ENCODE results near the gene KCNK3. TPM values are rescaled to one million over a fixed set of nuclear protein-coding genes. Genes with fewer than 3 reads are reported as not detected.

The KCNK3 gene
- total and polyA plus RNA-seq, 4 donors: 6.7 to 29.9 (median 20.0) TPM

DNA sequence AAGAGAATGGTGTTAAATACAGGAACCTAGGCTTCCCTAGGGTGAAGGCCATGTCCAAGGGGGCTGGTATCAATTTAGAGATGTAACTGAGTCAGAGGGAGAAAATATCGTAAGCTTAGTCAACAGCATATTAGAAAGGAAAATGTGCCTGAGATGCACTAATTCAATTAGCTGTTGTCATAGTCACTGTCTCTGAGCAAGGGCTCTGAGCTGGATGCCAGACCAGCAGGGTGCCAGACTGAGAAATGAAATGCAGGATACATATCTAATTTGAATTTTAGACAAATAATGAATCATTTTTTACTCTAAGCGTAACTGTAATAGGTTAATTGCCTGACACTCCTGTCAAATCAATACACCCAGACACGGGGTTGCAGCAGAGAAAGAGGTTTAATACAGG lies 60.1 kb downstream of the KCNK3 start:
- Histone ChIP-seq H3K27ac (ENCODE audit: low read depth in 1 of 2, low read length in 1 of 2) (no peak overlapping the region), H3K36me3 (ENCODE audit: control insufficient read depth in 4 of 4, insufficient read depth in 4 of 4, low read length in 4 of 4) (no peaks in the 10 kb centered on the region), H3K4me3 (no peak overlapping the region), H3K4me1 (ENCODE audit: control insufficient read depth in 5 of 5, insufficient read depth in 5 of 5, low read length in 5 of 5) (peaks cover 0 to 2% (median 0%) of the 10 kb centered on the region in 5 donors), H3K9me3 (ENCODE audit: control insufficient read depth in 4 of 4, insufficient read depth in 3 of 4, low read length in 3 of 4) (no peaks in the 10 kb centered on the region), H3K9ac (ENCODE audit: insufficient read depth in 1 of 2, low read length in 2 of 2) (no peak overlapping the region), H3K27me3 (ENCODE audit: control insufficient read depth in 3 of 3, insufficient read depth in 3 of 3, low read length in 2 of 3) (no peaks in the 10 kb centered on the region)
- TF ChIP-seq, protein P1, sequence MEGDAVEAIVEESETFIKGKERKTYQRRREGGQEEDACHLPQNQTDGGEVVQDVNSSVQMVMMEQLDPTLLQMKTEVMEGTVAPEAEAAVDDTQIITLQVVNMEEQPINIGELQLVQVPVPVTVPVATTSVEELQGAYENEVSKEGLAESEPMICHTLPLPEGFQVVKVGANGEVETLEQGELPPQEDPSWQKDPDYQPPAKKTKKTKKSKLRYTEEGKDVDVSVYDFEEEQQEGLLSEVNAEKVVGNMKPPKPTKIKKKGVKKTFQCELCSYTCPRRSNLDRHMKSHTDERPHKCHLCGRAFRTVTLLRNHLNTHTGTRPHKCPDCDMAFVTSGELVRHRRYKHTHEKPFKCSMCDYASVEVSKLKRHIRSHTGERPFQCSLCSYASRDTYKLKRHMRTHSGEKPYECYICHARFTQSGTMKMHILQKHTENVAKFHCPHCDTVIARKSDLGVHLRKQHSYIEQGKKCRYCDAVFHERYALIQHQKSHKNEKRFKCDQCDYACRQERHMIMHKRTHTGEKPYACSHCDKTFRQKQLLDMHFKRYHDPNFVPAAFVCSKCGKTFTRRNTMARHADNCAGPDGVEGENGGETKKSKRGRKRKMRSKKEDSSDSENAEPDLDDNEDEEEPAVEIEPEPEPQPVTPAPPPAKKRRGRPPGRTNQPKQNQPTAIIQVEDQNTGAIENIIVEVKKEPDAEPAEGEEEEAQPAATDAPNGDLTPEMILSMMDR (IDR thresholded peaks at IDR 0.05; ENCODE audit: control extremely low read depth, extremely low read depth): no peak
- WGBS, 2 donors: 88 to 92% methylated on average over 3 of the region's 3 CpGs
- DNase-seq (no peak), ATAC-seq (ENCODE audit: insufficient read depth, low FRiP score) (no peak)

DNA sequence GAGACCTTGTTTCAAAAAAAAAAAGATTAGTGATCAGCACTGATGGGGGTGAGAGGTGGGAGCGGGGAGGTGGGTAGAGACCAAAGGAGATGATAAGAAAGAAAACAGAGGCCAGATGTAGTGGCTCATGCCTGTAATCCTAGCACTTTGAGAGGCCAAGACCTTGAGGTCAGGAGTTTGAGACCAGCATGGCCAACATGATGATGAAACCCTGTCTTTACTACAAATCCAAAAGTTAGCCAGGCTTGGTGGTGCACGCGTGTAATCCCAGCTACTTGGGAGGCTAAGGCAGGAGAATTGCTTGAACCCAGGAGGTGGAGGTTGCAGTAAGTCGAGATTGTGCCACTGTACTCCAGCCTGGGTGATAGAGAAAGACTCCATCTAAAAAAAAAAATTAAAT lies 62.0 kb downstream of the KCNK3 start:
- TF ChIP-seq, protein P1 (IDR thresholded peaks at IDR 0.05; ENCODE audit: control extremely low read depth, extremely low read depth): no peak
- Histone ChIP-seq H3K4me1 (ENCODE audit: control insufficient read depth in 5 of 5, insufficient read depth in 5 of 5, low read length in 5 of 5) (peaks cover 0 to 8% (median 4%) of the 10 kb centered on the region in 5 donors), H3K4me3 (no peak overlapping the region), H3K9ac (ENCODE audit: insufficient read depth in 1 of 2, low read length in 2 of 2) (no peak overlapping the region), H3K9me3 (ENCODE audit: control insufficient read depth in 4 of 4, insufficient read depth in 3 of 4, low read length in 3 of 4) (no peaks in the 10 kb centered on the region), H3K36me3 (ENCODE audit: control insufficient read depth in 4 of 4, insufficient read depth in 4 of 4, low read length in 4 of 4) (no peaks in the 10 kb centered on the region), H3K27me3 (ENCODE audit: control insufficient read depth in 3 of 3, insufficient read depth in 3 of 3, low read length in 2 of 3) (no peaks in the 10 kb centered on the region), H3K27ac (ENCODE audit: low read depth in 1 of 2, low read length in 1 of 2) (no peak overlapping the region)
- ATAC-seq (ENCODE audit: insufficient read depth, low FRiP score) (no peak), DNase-seq (no peak)
- WGBS, 2 donors: 97% methylated on average over 4 of the region's 4 CpGs

DNA sequence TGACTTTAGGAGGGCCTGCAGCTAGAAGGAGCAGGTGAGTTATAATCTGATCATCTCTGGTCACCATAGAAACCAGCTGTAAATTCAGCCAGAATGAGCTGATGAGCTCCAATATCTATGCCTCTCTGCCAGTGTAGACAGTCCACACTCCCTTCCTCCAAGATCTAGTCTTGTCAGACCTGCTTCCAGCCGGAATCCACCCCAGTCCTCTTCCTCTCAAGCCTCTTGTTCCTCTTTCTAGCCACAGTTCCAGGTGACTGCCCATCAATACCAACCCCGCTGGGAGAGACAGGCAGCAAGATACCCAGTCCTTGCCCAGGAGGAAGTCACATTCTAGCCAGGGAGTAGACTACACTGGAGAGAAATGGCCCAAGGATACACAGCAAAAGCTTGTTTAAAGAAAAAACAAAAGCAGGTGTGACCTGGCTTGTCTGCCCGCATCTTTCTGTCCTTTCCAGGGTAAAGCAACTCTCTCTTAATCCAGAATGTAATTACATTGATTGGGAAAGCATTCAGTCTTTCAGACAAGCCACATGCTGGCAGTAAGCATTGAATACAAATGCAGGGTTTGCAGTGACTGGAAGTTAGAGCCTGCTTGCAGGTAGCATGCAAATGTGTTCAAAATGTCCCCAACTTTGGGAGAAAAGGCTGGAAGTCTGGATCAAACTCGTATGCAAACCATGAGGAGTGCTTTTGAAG lies 62.6 kb downstream of the KCNK3 start:
- no peak overlapping the region for H3K27ac ChIP-seq (ENCODE audit: low read depth in 1 of 2, low read length in 1 of 2)
- no peak for ATAC-seq (ENCODE audit: insufficient read depth, low FRiP score)
- TF ChIP-seq, protein P1 (IDR thresholded peaks at IDR 0.05; ENCODE audit: control extremely low read depth, extremely low read depth): no peak
- no peak for DNase-seq
- no peak overlapping the region for H3K4me3 ChIP-seq
- H3K9ac ChIP-seq (ENCODE audit: insufficient read depth in 1 of 2, low read length in 2 of 2): no peak overlapping the region
- H3K27me3 ChIP-seq (ENCODE audit: control insufficient read depth in 3 of 3, insufficient read depth in 3 of 3, low read length in 2 of 3): no peaks in the 10 kb centered on the region
- no peaks in the 10 kb centered on the region for H3K9me3 ChIP-seq (ENCODE audit: control insufficient read depth in 4 of 4, insufficient read depth in 3 of 4, low read length in 3 of 4)
- H3K4me1 ChIP-seq (ENCODE audit: control insufficient read depth in 5 of 5, insufficient read depth in 5 of 5, low read length in 5 of 5): peaks cover 0 to 8% (median 4%) of the 10 kb centered on the region in 5 donors
- WGBS, 2 donors: 63 to 78% methylated on average over 4 of the region's 4 CpGs
- no peaks in the 10 kb centered on the region for H3K36me3 ChIP-seq (ENCODE audit: control insufficient read depth in 4 of 4, insufficient read depth in 4 of 4, low read length in 4 of 4)

DNA sequence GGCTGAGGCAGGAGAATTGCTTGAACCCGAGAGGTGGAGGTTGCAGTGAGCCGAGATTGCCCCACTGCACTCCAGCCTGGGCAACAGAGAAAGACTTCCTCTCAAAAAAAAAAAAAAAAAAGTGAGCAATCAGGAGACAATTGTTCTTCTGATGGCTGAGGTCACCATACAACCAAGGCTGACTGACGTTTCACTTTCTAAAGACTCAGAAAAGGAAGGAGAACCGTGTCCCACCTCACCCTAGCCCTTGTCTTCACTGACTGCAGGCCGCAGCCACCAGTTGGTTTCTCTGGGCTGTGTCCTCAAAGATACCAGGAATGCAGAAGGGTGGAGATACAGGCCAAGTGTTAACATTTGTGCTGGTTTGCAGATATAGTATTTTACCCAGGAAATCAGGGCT lies 63.8 kb downstream of the KCNK3 start:
- Histone ChIP-seq H3K4me1 (ENCODE audit: control insufficient read depth in 5 of 5, insufficient read depth in 5 of 5, low read length in 5 of 5) (peaks cover 0 to 8% (median 4%) of the 10 kb centered on the region in 5 donors), H3K27me3 (ENCODE audit: control insufficient read depth in 3 of 3, insufficient read depth in 3 of 3, low read length in 2 of 3) (no peaks in the 10 kb centered on the region), H3K9ac (ENCODE audit: insufficient read depth in 1 of 2, low read length in 2 of 2) (no peak overlapping the region), H3K36me3 (ENCODE audit: control insufficient read depth in 4 of 4, insufficient read depth in 4 of 4, low read length in 4 of 4) (no peaks in the 10 kb centered on the region), H3K4me3 (no peak overlapping the region), H3K27ac (ENCODE audit: low read depth in 1 of 2, low read length in 1 of 2) (no peak overlapping the region), H3K9me3 (ENCODE audit: control insufficient read depth in 4 of 4, insufficient read depth in 3 of 4, low read length in 3 of 4) (no peaks in the 10 kb centered on the region)
- ATAC-seq (ENCODE audit: insufficient read depth, low FRiP score) (no peak), DNase-seq (no peak)
- TF ChIP-seq, protein P1 (IDR thresholded peaks at IDR 0.05; ENCODE audit: control extremely low read depth, extremely low read depth): no peak
- 48 to 59% methylated on average over 5 of the region's 5 CpGs for WGBS, 2 donors

Data from lung (tissue), 12 donors.